Activated T-helper 2 cell treated with anti-CD3 and anti-CD28 coated beads, Interferon-gamma antibody, Interleukin-2, Interleukin-4, amounts not matched to agents 10 μg/mL and 5 μg/mL and 100 μg/mL, durations not matched to agents 14 hours and 24 hours and 36 hours (primary cell): ENCODE measurements around the gene MPV17. TPM values are rescaled to one million over a fixed set of nuclear protein-coding genes. Genes with fewer than 3 reads are reported as not detected.
"Not testable (repeated sequence)": the region's sequence is repeated elsewhere in the genome, so short reads cannot be mapped to it uniquely, and the experiment has no call there.

ENCODE experiments used
- DNase-seq: peaks from one replicate; pipeline ENCODE4 v3.0.0; 2021; ENCODE audit warnings: low spot score
- H3K27ac Mint-ChIP-seq: one replicate; pipeline ENCODE4 v1.8.0; 2021; ENCODE audit warnings: mixed read lengths
- H3K27me3 Mint-ChIP-seq: one replicate; pipeline ENCODE4 v1.8.0; 2021; ENCODE audit warnings: low read depth, mixed read lengths
- H3K36me3 Mint-ChIP-seq: one replicate; pipeline ENCODE4 v1.8.0; 2021; ENCODE audit warnings: low read depth, mixed read lengths
- H3K4me1 Mint-ChIP-seq: one replicate; pipeline ENCODE4 v1.8.0; 2021; ENCODE audit warnings: low read depth, mixed read lengths
- H3K4me3 Mint-ChIP-seq: one replicate; pipeline ENCODE4 v1.8.0; 2021; ENCODE audit warnings: low read depth, mild to moderate bottlenecking, moderate library complexity, mixed read lengths
- H3K9me3 Mint-ChIP-seq: one replicate; pipeline ENCODE4 v1.8.0; 2021; ENCODE audit warnings: mixed read lengths
- intact Hi-C: fragments of 100-400 bp; cut with micrococcal nuclease; formaldehyde crosslinking; loops from one replicate; pipeline ENCODE4 v1.15.1; 2023
- total RNA-seq: library from RNA; stranded (reverse); gene quantifications from 2 replicates; pipeline ENCODE4 v1.2.3, GENCODE V29; 2022

MPV17 gene
- total RNA-seq, 1 donor from 2014 or later: 82.6 TPM

DNA sequence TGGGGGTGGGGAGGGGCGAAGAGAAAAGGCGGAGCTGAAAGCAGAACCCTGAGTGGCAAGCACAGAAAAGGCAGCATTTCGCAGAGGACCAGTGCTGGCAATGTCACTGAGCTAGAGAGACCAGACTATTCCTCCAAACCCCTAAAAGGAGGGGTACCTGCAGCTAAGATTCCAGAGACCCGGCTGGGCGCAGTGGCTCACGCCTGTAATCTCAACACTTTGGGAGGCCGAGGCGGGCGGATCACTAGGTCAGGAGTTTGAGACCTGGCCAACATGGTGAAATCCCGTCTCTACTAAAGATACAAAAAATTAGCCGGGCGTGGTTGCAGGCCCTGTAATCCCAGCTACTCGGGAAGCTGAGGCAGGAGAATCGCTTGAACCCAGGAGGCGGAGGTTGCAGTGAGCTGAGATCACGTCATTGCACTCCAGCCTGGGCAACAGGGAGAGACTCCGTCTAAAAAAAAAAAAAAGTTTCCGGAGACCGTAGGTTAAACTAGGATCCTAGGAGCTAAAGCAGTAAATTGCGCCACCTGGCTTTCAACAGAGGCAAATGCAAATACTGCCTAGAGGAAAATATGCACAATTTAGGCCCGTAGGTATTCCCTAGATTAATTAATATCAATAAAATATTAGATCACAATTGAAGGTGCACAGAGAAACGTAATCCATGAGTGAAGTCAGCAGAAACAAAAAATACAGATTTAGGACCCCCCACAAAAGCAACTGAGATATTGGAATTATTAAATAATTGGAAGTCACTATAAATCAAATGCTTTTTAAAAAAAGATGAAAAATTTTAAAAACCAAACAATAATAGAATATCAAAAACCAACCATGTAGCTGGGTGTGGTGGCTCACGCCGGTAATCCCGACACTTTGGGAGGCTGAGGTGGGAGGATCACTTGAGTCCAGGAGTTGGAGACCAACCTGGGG, 19.5 kb downstream of the MPV17 start:
- Mint-ChIP-seq H3K4me1 (peaks cover 5% of the 10 kb centered on the region), H3K9me3 (no peaks in the 10 kb centered on the region), H3K27me3 (peaks cover 23% of the 10 kb centered on the region), H3K36me3 (no peaks in the 10 kb centered on the region), H3K27ac (peak overlapping the region; percentile 5), H3K4me3 (peak overlapping the region; percentile 64)
- intact Hi-C loops: loop anchor here (1.0 to 5.0 kb wide), 4 partner anchors 23 to 205 kb away; partner anchors contain the start of gene SLC30A3
- peak; percentile 31 for DNase-seq

DNA sequence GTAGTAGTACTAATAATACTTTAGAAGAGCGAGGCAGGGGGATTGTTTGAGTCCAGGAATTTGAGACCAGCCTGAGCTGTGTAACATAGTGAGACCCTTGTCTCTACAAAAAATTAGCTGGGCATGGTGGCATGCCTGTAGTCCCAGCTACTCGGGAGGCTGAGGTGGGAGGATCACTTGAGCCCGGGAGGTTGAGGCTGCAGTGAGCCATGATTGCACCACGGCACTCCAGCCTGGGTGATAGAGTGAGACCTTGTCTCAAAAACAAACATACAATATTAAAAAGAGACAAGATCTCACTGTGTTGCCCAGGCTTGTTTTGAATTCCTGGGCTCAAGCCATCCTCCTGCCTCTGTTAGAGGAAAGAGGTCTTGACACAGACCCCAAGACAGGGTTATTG, 22.3 kb downstream of the MPV17 start:
- not testable (repeated sequence) for H3K4me1 Mint-ChIP-seq, H3K36me3 Mint-ChIP-seq, DNase-seq, H3K9me3 Mint-ChIP-seq, H3K4me3 Mint-ChIP-seq, H3K27ac Mint-ChIP-seq
- intact Hi-C loops: loop anchor here (5.0 kb wide), 1 partner anchor 38 kb away; the partner anchor contains the start of gene SLC30A3
- H3K27me3 Mint-ChIP-seq: peaks cover 16% of the 10 kb centered on the region

DNA sequence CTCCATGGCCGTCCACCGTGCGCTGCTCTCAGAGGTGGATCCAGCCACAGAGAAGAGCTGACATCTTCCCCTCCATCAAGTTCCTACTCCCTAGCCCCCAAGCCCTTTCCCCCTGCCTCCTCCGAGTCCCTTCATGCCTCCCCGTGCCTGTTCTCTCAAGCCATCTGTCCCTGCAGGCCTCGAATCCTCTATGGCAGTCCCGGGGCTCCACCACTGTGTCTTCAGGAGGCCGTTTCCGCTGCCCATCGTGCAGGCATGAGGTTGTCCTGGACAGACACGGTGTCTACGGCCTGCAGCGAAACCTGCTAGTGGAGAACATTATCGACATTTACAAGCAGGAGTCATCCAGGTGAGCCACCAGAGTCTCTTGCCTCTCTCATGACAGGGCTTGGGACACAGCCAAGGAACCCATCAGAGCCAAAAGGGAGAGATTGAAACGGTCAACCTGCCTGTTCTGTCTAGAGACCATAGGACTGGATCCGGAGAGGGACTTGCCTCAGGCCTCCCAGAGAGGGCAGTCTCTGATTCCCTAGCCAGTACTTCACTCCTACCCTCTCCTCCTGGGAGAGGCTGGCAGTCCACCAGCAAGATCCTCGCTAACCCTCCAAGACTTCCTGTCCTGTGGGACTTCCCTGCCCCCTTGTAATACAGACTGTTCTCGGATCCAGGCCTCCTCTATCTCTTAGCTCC, 24.4 kb downstream of the MPV17 start:
- no peaks in the 10 kb centered on the region for H3K9me3 Mint-ChIP-seq
- H3K36me3 Mint-ChIP-seq: no peaks in the 10 kb centered on the region
- peaks cover 6% of the 10 kb centered on the region for H3K27me3 Mint-ChIP-seq
- intact Hi-C loops: no loop called here
- no peak overlapping the region for H3K27ac Mint-ChIP-seq
- H3K4me3 Mint-ChIP-seq: no peak overlapping the region
- H3K4me1 Mint-ChIP-seq: peaks cover 3% of the 10 kb centered on the region
- no peak for DNase-seq

DNA sequence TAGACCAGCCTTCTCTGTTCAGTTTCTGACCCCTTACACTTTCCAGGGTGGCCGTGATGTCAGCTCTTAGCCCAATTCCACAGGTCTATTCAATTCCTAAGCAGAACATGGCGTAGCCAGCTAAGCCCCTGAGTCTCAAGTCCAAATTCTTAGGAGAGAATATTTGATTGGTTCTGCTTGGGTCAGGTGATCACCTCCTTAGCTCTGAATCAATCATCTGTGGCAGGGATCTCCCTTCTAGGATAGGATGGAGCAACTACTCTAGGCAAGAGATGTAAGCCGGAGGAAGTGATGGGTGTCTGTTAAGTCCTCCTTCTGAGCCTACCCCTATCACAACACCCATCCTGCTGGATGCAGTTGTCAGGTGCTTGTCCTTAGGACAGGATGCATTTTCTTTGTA, 25.7 kb downstream of the MPV17 start:
- Mint-ChIP-seq H3K9me3 (no peaks in the 10 kb centered on the region), H3K27ac (no peak overlapping the region), H3K4me3 (no peak overlapping the region), H3K4me1 (no peaks in the 10 kb centered on the region), H3K36me3 (no peaks in the 10 kb centered on the region), H3K27me3 (peaks cover 18% of the 10 kb centered on the region)
- intact Hi-C loops: no loop called here
- DNase-seq: no peak

DNA sequence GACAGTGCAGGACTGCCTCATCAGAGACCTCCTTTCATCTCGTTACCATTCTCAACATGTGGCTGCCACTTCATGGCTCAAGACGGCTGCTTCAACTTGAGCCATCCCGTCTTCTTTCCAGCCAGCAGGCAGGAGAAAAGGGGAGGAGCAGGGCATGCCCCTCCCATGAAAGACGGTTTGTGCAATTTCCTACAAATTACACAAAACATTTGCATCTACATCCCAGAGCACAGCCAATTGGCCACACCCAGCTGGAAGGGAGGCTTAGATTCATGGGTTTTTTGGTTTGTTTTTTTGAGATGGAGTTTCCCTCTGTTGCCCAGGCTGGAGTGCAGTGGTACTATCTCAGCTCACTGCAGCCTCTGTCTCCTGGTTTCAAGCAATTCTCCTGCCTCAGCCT, 26.4 kb downstream of the MPV17 start:
- Mint-ChIP-seq H3K9me3 (no peaks in the 10 kb centered on the region), H3K27ac (no peak overlapping the region), H3K4me3 (no peak overlapping the region), H3K4me1 (no peaks in the 10 kb centered on the region), H3K36me3 (no peaks in the 10 kb centered on the region), H3K27me3 (peaks cover 24% of the 10 kb centered on the region)
- intact Hi-C loops: no loop called here
- no peak for DNase-seq

DNA sequence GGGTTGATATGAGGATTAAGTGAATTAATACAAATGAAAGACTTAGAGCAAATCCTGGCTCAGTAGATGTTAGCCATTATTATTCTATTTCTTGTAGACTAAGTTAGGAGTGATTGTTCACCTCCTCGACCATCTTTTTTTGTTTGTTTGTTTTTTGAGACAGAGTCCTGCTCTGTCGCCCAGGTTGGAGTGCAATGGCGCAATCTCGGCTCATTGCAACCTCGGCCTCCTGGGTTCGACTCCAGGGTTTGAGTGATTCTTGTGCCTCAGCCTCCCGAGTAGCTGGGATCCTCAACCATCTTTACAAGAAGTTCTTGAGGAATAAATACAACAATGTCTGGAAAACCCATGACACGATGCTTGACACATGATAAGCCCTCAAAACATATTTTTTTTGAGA, 28.0 kb downstream of the MPV17 start:
- peaks cover 25% of the 10 kb centered on the region for H3K27me3 Mint-ChIP-seq
- intact Hi-C loops: no loop called here
- H3K4me1 Mint-ChIP-seq: no peaks in the 10 kb centered on the region
- H3K27ac Mint-ChIP-seq: no peak overlapping the region
- no peak overlapping the region for H3K4me3 Mint-ChIP-seq
- DNase-seq: no peak
- H3K9me3 Mint-ChIP-seq: no peaks in the 10 kb centered on the region
- no peaks in the 10 kb centered on the region for H3K36me3 Mint-ChIP-seq

DNA sequence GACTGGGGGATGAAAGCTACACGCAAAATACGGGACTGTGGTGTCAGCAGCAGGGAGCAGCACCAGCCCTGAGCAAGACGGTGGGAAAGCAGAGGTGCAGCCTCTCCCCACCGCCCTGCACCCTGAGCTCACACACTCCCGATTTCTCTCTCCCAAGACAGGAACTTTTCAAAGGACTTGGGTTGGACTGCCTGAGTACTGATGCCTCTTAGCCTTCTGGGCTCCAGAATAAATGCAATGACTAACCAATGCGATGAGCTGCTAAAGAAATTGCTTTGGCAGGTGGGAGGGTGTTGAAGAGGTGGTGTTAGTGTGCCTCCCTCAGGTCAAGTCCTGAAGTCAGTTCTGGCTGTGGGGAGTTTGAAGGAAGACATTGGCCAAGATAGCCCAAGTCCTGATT, 31.0 kb downstream of the MPV17 start:
- DNase-seq: no peak
- Mint-ChIP-seq H3K27ac (no peak overlapping the region), H3K9me3 (no peaks in the 10 kb centered on the region), H3K4me3 (no peak overlapping the region), H3K4me1 (no peaks in the 10 kb centered on the region), H3K36me3 (no peaks in the 10 kb centered on the region), H3K27me3 (peaks cover 37% of the 10 kb centered on the region)
- intact Hi-C loops: no loop called here

DNA sequence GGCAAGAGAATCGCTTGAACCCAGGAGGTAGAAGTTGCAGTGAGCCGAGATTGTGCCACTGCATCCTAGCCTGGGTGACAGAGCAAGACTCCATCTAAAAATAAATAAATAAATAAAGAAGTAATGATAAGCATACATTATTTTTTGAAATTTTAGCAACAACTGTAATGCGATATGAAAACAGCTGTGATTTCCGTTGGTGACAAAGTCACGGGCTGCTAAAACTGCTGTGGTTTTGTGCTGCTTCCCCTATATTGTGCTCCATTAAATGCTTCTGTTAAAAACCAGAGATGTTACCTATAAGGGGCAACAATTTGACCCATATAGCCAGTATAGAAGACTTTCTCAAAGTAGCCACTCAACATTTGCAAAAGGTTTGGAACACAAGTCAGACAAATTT, 32.3 kb downstream of the MPV17 start:
- Mint-ChIP-seq H3K27me3 (peaks cover 46% of the 10 kb centered on the region), H3K4me3 (no peak overlapping the region), H3K9me3 (no peaks in the 10 kb centered on the region), H3K4me1 (no peaks in the 10 kb centered on the region), H3K36me3 (no peaks in the 10 kb centered on the region), H3K27ac (no peak overlapping the region)
- intact Hi-C loops: no loop called here
- DNase-seq: no peak

DNA sequence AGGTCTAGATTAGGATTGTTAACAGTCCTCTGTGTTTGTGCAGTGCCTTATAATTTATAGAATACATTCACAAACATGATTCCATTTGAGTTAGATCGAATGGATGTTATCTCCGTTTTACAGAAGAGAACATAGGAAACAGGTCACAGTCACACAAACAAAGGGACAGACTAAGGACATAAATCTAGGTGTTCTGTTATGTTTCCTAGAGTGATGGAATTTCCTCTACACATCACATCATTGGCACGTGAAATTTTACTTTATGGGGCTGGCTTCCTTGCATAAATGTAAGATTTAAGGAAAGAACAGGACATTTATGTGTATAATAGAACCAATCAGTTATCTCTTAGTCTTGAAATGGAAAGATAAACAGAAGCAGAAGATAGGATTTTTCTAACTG, 34.3 kb downstream of the MPV17 start:
- no peak for DNase-seq
- H3K9me3 Mint-ChIP-seq: no peaks in the 10 kb centered on the region
- no peak overlapping the region for H3K27ac Mint-ChIP-seq
- H3K4me1 Mint-ChIP-seq: no peaks in the 10 kb centered on the region
- intact Hi-C loops: no loop called here
- H3K27me3 Mint-ChIP-seq: peaks cover 50% of the 10 kb centered on the region
- no peaks in the 10 kb centered on the region for H3K36me3 Mint-ChIP-seq
- no peak overlapping the region for H3K4me3 Mint-ChIP-seq

DNA sequence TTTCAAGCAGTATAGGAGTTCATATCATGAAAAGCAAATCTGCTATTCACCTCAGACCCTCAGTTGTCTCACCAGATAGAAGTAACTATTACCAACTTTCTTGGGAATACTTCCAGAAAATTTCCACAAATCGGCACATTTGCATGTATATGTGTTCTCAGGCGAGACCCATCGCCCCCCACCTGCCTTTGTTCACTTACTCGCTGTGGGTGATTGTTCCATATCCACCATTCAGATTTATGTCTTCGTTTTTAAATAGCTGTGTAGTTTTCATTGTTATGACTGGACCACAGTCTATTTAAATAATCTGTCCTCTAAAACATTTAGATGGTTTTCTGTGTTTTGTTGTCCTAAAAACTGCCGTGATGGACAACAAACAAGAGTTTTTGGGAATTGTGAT, 37.4 kb downstream of the MPV17 start:
- no peak overlapping the region for H3K27ac Mint-ChIP-seq
- no peak for DNase-seq
- peaks cover 40% of the 10 kb centered on the region for H3K27me3 Mint-ChIP-seq
- H3K9me3 Mint-ChIP-seq: no peaks in the 10 kb centered on the region
- H3K4me3 Mint-ChIP-seq: no peak overlapping the region
- intact Hi-C loops: no loop called here
- no peaks in the 10 kb centered on the region for H3K36me3 Mint-ChIP-seq
- peaks cover 5% of the 10 kb centered on the region for H3K4me1 Mint-ChIP-seq

DNA sequence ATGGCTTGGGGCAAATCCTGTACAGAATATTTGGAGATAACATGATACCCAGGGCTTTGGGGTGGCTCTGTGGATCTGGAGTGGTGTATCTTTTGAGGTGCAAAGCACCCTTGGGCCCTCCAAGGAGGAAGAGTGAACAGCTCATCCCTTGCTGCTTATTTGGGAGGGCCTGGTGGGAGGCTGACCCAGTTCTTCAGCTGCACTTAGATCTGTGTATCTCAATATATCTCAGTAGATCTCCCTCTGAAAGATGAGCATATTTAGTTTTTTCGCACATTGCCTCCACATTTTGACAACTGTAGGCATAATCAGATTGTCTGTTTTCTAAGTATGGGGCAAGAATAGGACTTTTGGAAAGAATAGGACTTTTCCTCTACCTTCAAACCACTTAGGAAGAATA, 37.9 kb downstream of the MPV17 start:
- Mint-ChIP-seq H3K27ac (no peak overlapping the region), H3K4me3 (no peak overlapping the region), H3K4me1 (peaks cover 9% of the 10 kb centered on the region), H3K27me3 (peaks cover 40% of the 10 kb centered on the region), H3K36me3 (no peaks in the 10 kb centered on the region), H3K9me3 (no peaks in the 10 kb centered on the region)
- DNase-seq: no peak
- intact Hi-C loops: loop anchor here (5.0 kb wide), 1 partner anchor 323 kb away; no protein-coding TSS in a partner anchor

DNA sequence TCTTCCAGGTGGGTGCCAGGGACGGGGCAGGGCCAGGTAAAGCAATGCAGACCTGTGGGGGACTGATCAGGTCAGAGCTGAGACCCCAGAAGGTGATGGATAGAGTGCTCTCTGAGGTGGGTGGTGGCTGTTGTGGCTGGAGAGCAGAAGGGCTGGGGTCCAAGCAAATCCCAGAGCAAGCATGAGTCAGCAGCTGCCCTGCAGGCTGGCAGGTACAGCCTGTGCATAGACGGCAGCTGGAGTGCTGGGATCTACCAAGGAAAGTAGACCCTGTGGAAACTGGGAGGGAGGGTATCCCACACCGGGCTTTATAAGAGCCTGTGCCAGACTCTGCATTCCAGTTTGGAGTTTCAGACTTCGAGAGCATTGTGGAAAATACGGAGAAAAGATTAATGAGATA, 40.0 kb downstream of the MPV17 start:
- peaks cover 31% of the 10 kb centered on the region for H3K27me3 Mint-ChIP-seq
- no peaks in the 10 kb centered on the region for H3K36me3 Mint-ChIP-seq
- H3K4me3 Mint-ChIP-seq: no peak overlapping the region
- intact Hi-C loops: loop anchor here (5.0 kb wide), 1 partner anchor 321 kb away; no protein-coding TSS in a partner anchor
- no peaks in the 10 kb centered on the region for H3K9me3 Mint-ChIP-seq
- DNase-seq: no peak
- peaks cover 16% of the 10 kb centered on the region for H3K4me1 Mint-ChIP-seq
- H3K27ac Mint-ChIP-seq: no peak overlapping the region
